Measurements from ENCODE around the gene MAPKAP1.
"Not testable (repeated sequence)": the region's sequence is repeated elsewhere in the genome, so short reads cannot be mapped to it uniquely, and the experiment has no call there.

The MAPKAP1 gene

DNA sequence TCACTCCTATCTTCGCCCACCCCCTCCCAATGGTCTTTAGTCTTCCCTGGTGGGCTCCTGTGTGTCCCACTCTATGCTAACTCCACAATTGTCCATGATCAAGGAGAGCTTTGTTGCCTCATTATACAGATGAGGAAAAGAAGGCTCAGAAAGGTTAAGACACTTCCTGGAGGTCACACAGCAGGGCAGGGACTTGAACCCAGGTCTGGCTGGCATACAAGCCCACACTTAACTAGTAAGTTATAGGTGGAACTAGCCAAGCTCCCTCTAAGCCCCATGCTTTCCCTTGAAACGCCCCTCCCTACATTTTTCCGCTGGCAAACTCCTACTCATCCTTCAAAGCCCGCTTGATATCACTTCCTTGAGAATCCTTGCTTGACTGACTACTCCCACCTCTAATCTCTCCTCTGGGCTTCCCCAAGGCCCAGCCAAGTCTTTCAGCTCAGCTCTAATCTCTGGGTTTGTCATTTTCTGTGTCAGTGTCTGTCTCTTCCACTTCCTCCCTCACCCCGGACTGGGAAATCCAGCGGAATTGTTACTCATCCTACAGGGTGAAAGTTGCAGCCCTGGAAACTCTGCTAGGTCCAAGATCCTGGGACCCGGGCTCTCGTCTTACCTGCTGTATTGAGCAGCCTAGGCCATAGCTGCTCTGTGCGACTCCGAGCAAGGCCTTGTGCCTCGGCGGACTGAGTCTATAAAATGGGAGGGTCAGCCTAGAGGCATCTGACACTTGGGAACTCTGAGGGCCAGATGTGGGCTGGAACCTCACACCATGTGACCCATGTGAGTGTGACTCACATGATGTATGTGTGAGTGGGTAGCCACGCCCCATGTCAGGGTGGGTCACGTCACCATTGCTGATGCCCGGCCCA is 300.8 kb downstream of the MAPKAP1 start:
- H3K27ac ChIP-seq, result peak overlapping the region; percentile 37
- DNase-seq (ENCODE audit: low spot score), result peak; percentile 89
- TF ChIP-seq CTCF (conservative IDR thresholded peaks at IDR 0.05; ENCODE audit: low read depth), result no peak
- POLR2A ChIA-PET (ENCODE audit: low non-redundant PET), result no interaction called here
- CTCF ChIA-PET, result interaction anchor here (0.5 to 0.9 kb wide), 5 partner anchors 64 to 1758 kb away, joined by 3 read pairs; no protein-coding TSS in a partner anchor

DNA sequence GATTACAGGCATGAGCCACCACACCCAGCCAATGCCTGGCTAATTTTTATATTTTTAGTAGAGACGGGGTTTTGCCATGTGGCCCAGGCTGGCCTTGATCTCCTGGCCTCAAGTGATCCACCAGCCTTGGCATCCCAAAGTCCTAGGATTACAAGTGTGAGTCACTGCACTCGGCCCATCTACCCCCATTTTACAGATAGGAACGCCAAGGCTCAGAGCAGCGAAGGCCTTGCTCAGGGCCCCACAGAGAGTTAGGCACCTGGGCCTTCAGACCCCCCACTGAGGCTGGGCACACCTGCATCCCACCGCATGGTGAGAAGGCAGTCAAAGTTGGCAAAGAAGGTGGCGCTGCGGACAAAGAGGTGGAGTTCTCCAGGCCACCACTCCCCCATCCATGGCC is 302.3 kb downstream of the MAPKAP1 start:
- ChIA-PET POLR2A (ENCODE audit: low non-redundant PET) (no interaction called here), CTCF (no interaction called here)
- no peak for TF ChIP-seq CTCF (conservative IDR thresholded peaks at IDR 0.05; ENCODE audit: low read depth)
- no peak for DNase-seq (ENCODE audit: low spot score)
- no peak overlapping the region for H3K27ac ChIP-seq

- ChIA-PET CTCF (interaction anchor here (0.6 to 1.0 kb wide), 2 partner anchors 100 to 1090 kb away, joined by 3 to 4 read pairs; no protein-coding TSS in a partner anchor), POLR2A (ENCODE audit: low non-redundant PET) (no interaction called here)
- no peak overlapping the region for H3K27ac ChIP-seq
- no peak for TF ChIP-seq CTCF (conservative IDR thresholded peaks at IDR 0.05; ENCODE audit: low read depth)
- no peak for DNase-seq (ENCODE audit: low spot score)
Measured at GRCh38 chr9:125400725-125401716, 306.0 kb downstream of the MAPKAP1 start.

DNA sequence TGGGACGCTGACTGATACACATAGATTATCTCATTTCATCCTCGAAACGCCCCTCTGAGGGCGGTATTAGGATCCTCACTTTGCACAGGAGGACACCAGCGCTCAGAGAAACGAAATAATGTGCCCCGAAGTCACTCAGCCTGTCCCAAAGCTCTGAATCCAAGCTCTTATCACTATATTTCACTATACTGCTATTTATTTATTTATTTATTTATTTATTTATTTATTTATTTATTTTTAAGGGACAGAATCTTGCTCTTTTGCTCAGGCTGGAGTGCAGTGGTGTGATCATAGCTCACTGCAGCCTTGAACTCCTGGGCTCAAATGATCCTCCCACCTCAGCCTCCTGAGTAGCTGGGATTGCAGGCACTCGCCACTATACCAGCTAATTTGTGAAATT is 306.8 kb downstream of the MAPKAP1 start:
- H3K27ac ChIP-seq; DNase-seq (ENCODE audit: low spot score); POLR2A ChIA-PET (ENCODE audit: low non-redundant PET): not testable (repeated sequence)
- CTCF ChIA-PET, result interaction anchor here (0.6 to 1.0 kb wide), 3 partner anchors 99 to 1091 kb away, joined by 3 to 6 read pairs (median 4); no protein-coding TSS in a partner anchor

GRCh38 chr9:125399666-125400065 is 307.3 kb downstream of the MAPKAP1 start:
- POLR2A ChIA-PET (ENCODE audit: low non-redundant PET), result no interaction called here
- no peak for DNase-seq (ENCODE audit: low spot score)
- CTCF ChIA-PET, result interaction anchor here (0.6 to 1.1 kb wide), 2 partner anchors 8 to 229 kb away, joined by 5 to 6 read pairs; no protein-coding TSS in a partner anchor
- TF ChIP-seq CTCF (conservative IDR thresholded peaks at IDR 0.05; ENCODE audit: low read depth), result no peak
- H3K27ac ChIP-seq, result no peak overlapping the region

- peak; percentile 57 for DNase-seq (ENCODE audit: low spot score)
- TF ChIP-seq CTCF (conservative IDR thresholded peaks at IDR 0.05; ENCODE audit: low read depth), result no peak
- H3K27ac ChIP-seq, result no peak overlapping the region
- CTCF ChIA-PET, result interaction anchor here (1.1 kb wide), 1 partner anchor 8 kb away, joined by 5 read pairs; no protein-coding TSS in a partner anchor
- POLR2A ChIA-PET (ENCODE audit: low non-redundant PET), result interaction anchor here (0.7 kb wide), 1 partner anchor 137 kb away, joined by 4 read pairs; the partner anchor contains the start of gene GAPVD1
Measured at GRCh38 chr9:125399165-125399564, 307.8 kb downstream of the MAPKAP1 start.

Data from RWPE1 (cell line).